Panc1 (cell line): ENCODE measurements around the gene SUSD2. TPM values are rescaled to one million over a fixed set of nuclear protein-coding genes. Genes with fewer than 3 reads are reported as not detected.

Experiments
- ATAC-seq: fragments of 200-7000 bp; cut with Tn5 transposase; 2 replicates; pipeline ENCODE4 v1.9.1; 2020; ENCODE audit warnings: mild to moderate bottlenecking, moderate library complexity
- Bru-seq: library from RNA; stranded (reverse); fragments of 400-500 nt; gene quantifications from one replicate; lab custom pipeline; 2021; lab: Mats Ljungman, UMichigan
- BruChase-seq, 2 experiments: library from RNA; stranded (reverse); fragments of 400-500 nt; gene quantifications; one replicate each; lab custom pipeline; 2021; lab: Mats Ljungman, UMichigan
- BruUV-seq: library from RNA; stranded (reverse); fragments of 400-500 nt; replicated peaks from 2 replicates; lab custom pipeline; 2021; lab: Mats Ljungman, UMichigan
- CTCF ChIA-PET: fragments of 300-600 bp; sonication (Branson Sonifier 250); formaldehyde crosslinking; loops from one replicate; lab custom pipeline; 2022; ENCODE audit warnings: antibody characterized with exemption; lab: Charles Lee
- POLR2A ChIA-PET: fragments of 300-600 bp; sonication (Branson Sonifier 250); formaldehyde crosslinking; loops from one replicate; lab custom pipeline; 2022; ENCODE audit warnings: antibody characterized with exemption; lab: Charles Lee
- DNase-seq: peaks from one replicate; pipeline ENCODE4 v3.0.0-alpha.2; 2010; ENCODE audit warnings: low read depth, low spot score
- H3K27ac ChIP-seq: 2 replicates; pipeline ENCODE4 v1.5.1; 2011; ENCODE audit warnings: mild to moderate bottlenecking, low read length, inconsistent platforms
- H3K27me3 ChIP-seq: fragments of 200-500 bp; sonication (Bioruptor generic); 2 replicates; pipeline ENCODE4 v1.6.0; 2014; ENCODE audit warnings: low read length, inconsistent platforms; ENCODE audit not compliant: control insufficient read depth, insufficient read depth
- H3K36me3 ChIP-seq: fragments of 200-500 bp; sonication (Bioruptor generic); 2 replicates; pipeline ENCODE4 v1.5.1; 2014; ENCODE audit warnings: inconsistent platforms, mild to moderate bottlenecking, low read length, moderate library complexity; ENCODE audit not compliant: control insufficient read depth, insufficient read depth
- H3K4me1 ChIP-seq: 2 replicates; pipeline ENCODE4 v1.5.1; 2011; ENCODE audit warnings: inconsistent platforms, mild to moderate bottlenecking, low read length, moderate library complexity; ENCODE audit not compliant: control insufficient read depth, insufficient read depth
- H3K4me3 ChIP-seq, 2 experiments: 2 replicates each; pipeline ENCODE4 v1.5.1; 2011 to 2012; ENCODE audit warnings: low read depth in 2 of 2, low read length in 2 of 2, mild to moderate bottlenecking in 2 of 2, inconsistent platforms in 1 of 2, moderate library complexity in 1 of 2
- H3K9me3 ChIP-seq: fragments of 200-500 bp; sonication (Bioruptor generic); 2 replicates; pipeline ENCODE4 v1.5.1; 2014; ENCODE audit warnings: low read depth, mild to moderate bottlenecking, inconsistent platforms, low read length, moderate library complexity; ENCODE audit not compliant: control insufficient read depth, insufficient read depth
- CTCF ChIP-seq: fragments of 450-650 bp; IDR thresholded peaks from 2 replicates; pipeline ENCODE4 v1.5.1; 2017; ENCODE audit warnings: mild to moderate bottlenecking
- POLR2AphosphoS5 ChIP-seq: IDR thresholded peaks from 2 replicates; pipeline ENCODE4 v1.6.1; 2012; ENCODE audit warnings: mild to moderate bottlenecking, low read depth, low read length, moderate library complexity
- REST ChIP-seq, 2 experiments: IDR thresholded peaks; 2 replicates each; pipeline ENCODE4 v1.6.1; 2011 to 2012; ENCODE audit warnings: low read depth in 2 of 2, control low read depth in 1 of 2, low read length in 1 of 2, mild to moderate bottlenecking in 1 of 2, moderate library complexity in 1 of 2; ENCODE audit not compliant: insufficient read depth in 1 of 2
- SIN3A ChIP-seq: IDR thresholded peaks from 2 replicates; pipeline ENCODE4 v1.6.1; 2012; ENCODE audit warnings: low read depth, mild to moderate bottlenecking, low read length, moderate library complexity, borderline replicate concordance; ENCODE audit not compliant: insufficient read depth
- TCF7L2 ChIP-seq: IDR thresholded peaks from 2 replicates; pipeline ENCODE4 v1.6.1; 2011; ENCODE audit warnings: mild to moderate bottlenecking, low read depth, low read length, inconsistent platforms
- in situ Hi-C: cut with HindIII; loops from 2 replicates; pipeline ENCODE4 v1.10.0; 2016; ENCODE audit warnings: low sequenced_read_pairs, low pct_unique_long_range_greater_than_20kb
- intact Hi-C: fragments of 100-400 bp; cut with micrococcal nuclease; formaldehyde crosslinking; loops from one replicate; pipeline ENCODE4 v1.10.0; 2022; ENCODE audit not compliant: unreplicated experiment
- long read RNA-seq: library from polyadenylated mRNA; unstranded; transcript quantifications from one replicate; pipeline ENCODE4 v2.0.0, GENCODE V29; 2021; ENCODE audit not compliant: unreplicated experiment
- polyA plus RNA-seq: library from polyadenylated mRNA; unstranded; fragments of >200 nt; gene quantifications from one replicate; pipeline ENCODE4 v1.2.1, GENCODE V29; 2012; ENCODE audit warnings: missing spikeins; ENCODE audit not compliant: insufficient read length
- total RNA-seq: library from RNA; stranded (reverse); gene quantifications from one replicate; pipeline ENCODE4 v1.2.1, GENCODE V29; 2021; ENCODE audit not compliant: unreplicated experiment

Gene SUSD2
- total RNA-seq (10.6 TPM), Bru-seq, nascent RNA (percentile 35 among the genes with signal in this experiment), BruChase-seq, experiment 1, labeled RNA remaining after a 2-hour chase (percentile 38 among the genes with signal in this experiment), BruChase-seq, experiment 2, labeled RNA remaining after a 6-hour chase (percentile 40 among the genes with signal in this experiment)
- polyA plus RNA-seq = 41.0 TPM
- long read RNA-seq, transcript SUSD2-201 (15 exons, 3,404 nt) = major isoform, 7 of 21 reads
- long read RNA-seq, partial matches to known transcripts = 14 of 21 reads
- long read RNA-seq, other reads (novel, unspliced or antisense) = 0 of 21 reads

GRCh38 chr22:24181088-24181995 is at the start of gene SUSD2:
TSS of gene SUSD2 (plus strand) at chr22:24181487. CDS start at chr22:24181520, 33 bp downstream.
- H3K4me3 ChIP-seq = no peak within 1 kb of the TSS
- no peak within 1 kb of the TSS for H3K27ac ChIP-seq
- intact Hi-C loops = no loop called here
- DNase-seq (no peak), ATAC-seq (peak; percentile 56)
- no peaks in the 10 kb centered on the region for H3K36me3 ChIP-seq
- no TSS peak for BruUV-seq
- POLR2A ChIA-PET = interaction anchor here (0.6 kb wide), 1 partner anchor 86 kb away, joined by 4 read pairs; no protein-coding TSS in a partner anchor
- in situ Hi-C loops = no loop called here
- TF ChIP-seq REST (IDR thresholded peaks at IDR 0.05; ENCODE audit: insufficient read depth in 1 of 2, low read depth in 2 of 2, low read length in 1 of 2) (no peak), POLR2AphosphoS5 (no peak), CTCF (no peak), SIN3A (no peak), TCF7L2 (no peak)
- no peaks in the 10 kb centered on the region for H3K9me3 ChIP-seq
- CTCF ChIA-PET = interaction anchor here (1.0 kb wide), 1 partner anchor 24 kb away, joined by 3 read pairs; no protein-coding TSS in a partner anchor
- H3K4me1 ChIP-seq = peaks cover 3% of the 10 kb centered on the region; the same call in 1 of the 2 replicates
- no peaks in the 10 kb centered on the region for H3K27me3 ChIP-seq

- CTCF ChIA-PET = interaction anchor here (1.3 to 1.5 kb wide), 2 partner anchors 22 to 41 kb away, joined by 4 to 7 read pairs; no protein-coding TSS in a partner anchor
- TF ChIP-seq TCF7L2 (no peak), CTCF (no peak), POLR2AphosphoS5 (no peak), REST (IDR thresholded peaks at IDR 0.05; ENCODE audit: insufficient read depth in 1 of 2, low read depth in 2 of 2, low read length in 1 of 2) (no peak), SIN3A (no peak)
- no peaks in the 10 kb centered on the region for H3K36me3 ChIP-seq
- H3K27me3 ChIP-seq = no peaks in the 10 kb centered on the region
- peak; percentile 46 for ATAC-seq
- no peak overlapping the region for H3K27ac ChIP-seq
- no peaks in the 10 kb centered on the region for H3K4me1 ChIP-seq
- intact Hi-C loops = no loop called here
- no peak for DNase-seq
- in situ Hi-C loops = no loop called here
- H3K9me3 ChIP-seq = no peaks in the 10 kb centered on the region
- no TSS peak for BruUV-seq
- POLR2A ChIA-PET = no interaction called here
- no peak overlapping the region for H3K4me3 ChIP-seq
These were observed 47.9 kb upstream of the SUSD2 start for GRCh38 chr22:24133187-24133965.
